ENCODE results near the gene S1PR2. TPM values are rescaled to one million over a fixed set of nuclear protein-coding genes. Genes with fewer than 3 reads are reported as not detected.
A peak's percentile ranks its signal among the peaks of the same experiment; 100 is the strongest.
"Not testable (repeated sequence)": the region's sequence is repeated elsewhere in the genome, so short reads cannot be mapped to it uniquely, and the experiment has no call there.

S1PR2 gene
- total RNA-seq, 1 experiment from 2014 or later = 4.9 TPM

- DNase-seq (ENCODE audit: low read depth) = no peak
Measured at GRCh38 chr19:10191347-10191746, 39.8 kb downstream of the S1PR2 start.

- no peak for DNase-seq (ENCODE audit: low read depth)
Measured at GRCh38 chr19:10190026-10190425, 41.1 kb downstream of the S1PR2 start.

- DNase-seq (ENCODE audit: low read depth) = no peak
Measured at GRCh38 chr19:10189616-10190015, 41.5 kb downstream of the S1PR2 start.

- DNase-seq (ENCODE audit: low read depth) = no peak
Measured at GRCh38 chr19:10187315-10187714, 43.8 kb downstream of the S1PR2 start.

- DNase-seq (ENCODE audit: low read depth) = no peak
Measured at GRCh38 chr19:10184636-10185035, 46.5 kb downstream of the S1PR2 start.

- no peak for DNase-seq (ENCODE audit: low read depth)
Measured at GRCh38 chr19:10183926-10184325, 47.2 kb downstream of the S1PR2 start.

- DNase-seq (ENCODE audit: low read depth) = no peak
Measured at GRCh38 chr19:10182847-10183246, 48.3 kb downstream of the S1PR2 start.

- no peak for DNase-seq (ENCODE audit: low read depth)
Measured at GRCh38 chr19:10182076-10182475, 49.1 kb downstream of the S1PR2 start.

GRCh38 chr19:10180459-10180858, 50.7 kb downstream of the S1PR2 start:
- no peak for DNase-seq (ENCODE audit: low read depth)

GRCh38 chr19:10180024-10180423, 51.1 kb downstream of the S1PR2 start:
- not testable (repeated sequence) for DNase-seq (ENCODE audit: low read depth)

GRCh38 chr19:10173527-10173926, 57.6 kb downstream of the S1PR2 start:
- peak; percentile 29 for DNase-seq (ENCODE audit: low read depth)

Other genes with a start within 250 kb of the S1PR2 start
- 3.0 and 4.8 TPM in 2 replicates for gene COL5A3, start 220.8 kb downstream of the S1PR2 start, total RNA-seq (2014; rRNA removed; shearing (Covaris generic))
- 0.12 TPM in 1 of 2 replicates, not detected in the other for gene RDH8, start 217.8 kb downstream of the S1PR2 start, total RNA-seq (2014; rRNA removed; shearing (Covaris generic))
- gene SHFL, start 145.0 kb downstream of the S1PR2 start, total RNA-seq (2014; rRNA removed; shearing (Covaris generic)) = 15.6 and 21.9 TPM in 2 replicates
- gene ANGPTL6, start 128.7 kb downstream of the S1PR2 start, total RNA-seq (2014; rRNA removed; shearing (Covaris generic)) = 0.98 TPM in 1 of 2 replicates, not detected in the other
- 17.8 and 19.3 TPM in 2 replicates for gene PPAN, start 125.0 kb downstream of the S1PR2 start, total RNA-seq (2014; rRNA removed; shearing (Covaris generic))
- 1.1 and 1.2 TPM in 2 replicates for gene P2RY11, start 119.6 kb downstream of the S1PR2 start, total RNA-seq (2014; rRNA removed; shearing (Covaris generic))
- 264 and 284 TPM in 2 replicates for gene EIF3G, start 111.4 kb downstream of the S1PR2 start, total RNA-seq (2014; rRNA removed; shearing (Covaris generic))
- 100 and 108 TPM in 2 replicates for gene DNMT1, start 36.4 kb downstream of the S1PR2 start, total RNA-seq (2014; rRNA removed; shearing (Covaris generic))
- gene MRPL4, start 20.9 kb upstream of the S1PR2 start, total RNA-seq (2014; rRNA removed; shearing (Covaris generic)) = 57.6 and 71.7 TPM in 2 replicates
- gene ICAM1, start 39.8 kb upstream of the S1PR2 start, total RNA-seq (2014; rRNA removed; shearing (Covaris generic)) = 75.1 and 81.1 TPM in 2 replicates
- 0.24 and 0.39 TPM in 2 replicates for gene ICAM4, start 55.6 kb upstream of the S1PR2 start, total RNA-seq (2014; rRNA removed; shearing (Covaris generic))
- gene ICAM5, start 58.6 kb upstream of the S1PR2 start, total RNA-seq (2014; rRNA removed; shearing (Covaris generic)) = 12.0 and 15.8 TPM in 2 replicates
- gene ZGLP1, start 78.5 kb upstream of the S1PR2 start, total RNA-seq (2014; rRNA removed; shearing (Covaris generic)) = 0.88 and 1.2 TPM in 2 replicates
- gene FDX2, start 84.7 kb upstream of the S1PR2 start, total RNA-seq (2014; rRNA removed; shearing (Covaris generic)) = 33.0 and 50.1 TPM in 2 replicates
- 9.0 and 11.8 TPM in 2 replicates for gene RAVER1, start 102.2 kb upstream of the S1PR2 start, total RNA-seq (2014; rRNA removed; shearing (Covaris generic))
- 16.8 and 21.5 TPM in 2 replicates for gene ICAM3, start 108.3 kb upstream of the S1PR2 start, total RNA-seq (2014; rRNA removed; shearing (Covaris generic))
- 44.6 and 56.8 TPM in 2 replicates for gene TYK2, start 149.2 kb upstream of the S1PR2 start, total RNA-seq (2014; rRNA removed; shearing (Covaris generic))
- gene CDC37, start 172.2 kb upstream of the S1PR2 start, total RNA-seq (2014; rRNA removed; shearing (Covaris generic)) = 89.3 and 107 TPM in 2 replicates
- 1.3 and 2.0 TPM in 2 replicates for gene PDE4A, start 189.2 kb upstream of the S1PR2 start, total RNA-seq (2014; rRNA removed; shearing (Covaris generic))

Data from RPMI7951 (cell line).